Activated T-cell treated with anti-CD3 and anti-CD28 coated beads, Interleukin-2, amount 50 U/mL, for 4 hours (primary cell): Measurements from ENCODE around the gene SYT15B. TPM values are rescaled to one million over a fixed set of nuclear protein-coding genes. Genes with fewer than 3 reads are reported as not detected.
A peak's percentile ranks its signal among the peaks of the same experiment; 100 is the strongest.
"Not testable (repeated sequence)": the region's sequence is repeated elsewhere in the genome, so short reads cannot be mapped to it uniquely, and the experiment has no call there.

Experiments used
- ATAC-seq, 2 donors: fragments of 200-7000 bp; cut with Tn5 transposase; one replicate each; pipeline ENCODE4 v1.10.0; 2021
- DNase-seq: peaks from one replicate; pipeline ENCODE4 v3.0.0-alpha.2; 2020
- H3K27me3 Mint-ChIP-seq: one replicate; pipeline ENCODE4 v1.8.0; 2021; ENCODE audit warnings: low read depth, mixed read lengths
- H3K36me3 Mint-ChIP-seq: one replicate; pipeline ENCODE4 v1.8.0; 2022; ENCODE audit warnings: mixed read lengths; ENCODE audit not compliant: insufficient read depth
- H3K4me1 Mint-ChIP-seq: one replicate; pipeline ENCODE4 v1.8.0; 2021; ENCODE audit warnings: low read depth, mixed read lengths
- H3K4me3 Mint-ChIP-seq: one replicate; pipeline ENCODE4 v1.8.0; 2021; ENCODE audit warnings: mild to moderate bottlenecking, moderate library complexity, mixed read lengths
- H3K9me3 Mint-ChIP-seq: one replicate; pipeline ENCODE4 v1.8.0; 2021; ENCODE audit warnings: mixed read lengths
- total RNA-seq, 3 donors: library from RNA; stranded (reverse); gene quantifications; one replicate each; pipeline ENCODE4 v1.2.1, GENCODE V29; 2021

The SYT15B gene
- total RNA-seq, result under 1 TPM; 0.05 to 0.11 (median 0.11) TPM

GRCh38 chr10:47763554-47764175 lies at the start of gene SYT15B:
TSS of gene SYT15B (minus strand) at chr10:47763592. CDS start at chr10:47762640, 952 bp downstream.
- ATAC-seq, H3K36me3 Mint-ChIP-seq, DNase-seq, H3K4me3 Mint-ChIP-seq, H3K27me3 Mint-ChIP-seq, H3K4me1 Mint-ChIP-seq, H3K9me3 Mint-ChIP-seq: not testable (repeated sequence)

GRCh38 chr10:47779590-47779989 lies 16.2 kb upstream of the SYT15B start:
- ATAC-seq, H3K36me3 Mint-ChIP-seq, DNase-seq, H3K4me1 Mint-ChIP-seq, H3K27me3 Mint-ChIP-seq, H3K9me3 Mint-ChIP-seq, H3K4me3 Mint-ChIP-seq: not testable (repeated sequence)

GRCh38 chr10:47775361-47776231 lies 12.2 kb upstream of the SYT15B start:
- not testable (repeated sequence) for ATAC-seq, DNase-seq, H3K4me1 Mint-ChIP-seq, H3K36me3 Mint-ChIP-seq, H3K27me3 Mint-ChIP-seq, H3K9me3 Mint-ChIP-seq, H3K4me3 Mint-ChIP-seq

- not testable (repeated sequence) for H3K36me3 Mint-ChIP-seq
These were observed 7.4 kb upstream of the SYT15B start for GRCh38 chr10:47770745-47771144.

GRCh38 chr10:47768578-47769115 lies 5.3 kb upstream of the SYT15B start:
- not testable (repeated sequence) for H3K9me3 Mint-ChIP-seq, H3K27me3 Mint-ChIP-seq, DNase-seq, H3K4me3 Mint-ChIP-seq, ATAC-seq, H3K4me1 Mint-ChIP-seq, H3K36me3 Mint-ChIP-seq

More at GRCh38 chr10:47770745-47771144, 7.4 kb upstream of the SYT15B start:
- H3K4me3 Mint-ChIP-seq, H3K9me3 Mint-ChIP-seq, H3K27me3 Mint-ChIP-seq, ATAC-seq, DNase-seq, H3K4me1 Mint-ChIP-seq: not testable (repeated sequence)

- H3K4me3 Mint-ChIP-seq, H3K4me1 Mint-ChIP-seq, ATAC-seq, DNase-seq, H3K27me3 Mint-ChIP-seq, H3K36me3 Mint-ChIP-seq, H3K9me3 Mint-ChIP-seq: not testable (repeated sequence)
These were observed 4.7 kb upstream of the SYT15B start for GRCh38 chr10:47768085-47768484.

GRCh38 chr10:47767236-47767635 lies 3.8 kb upstream of the SYT15B start:
- not testable (repeated sequence) for H3K36me3 Mint-ChIP-seq, H3K27me3 Mint-ChIP-seq, H3K9me3 Mint-ChIP-seq, DNase-seq, H3K4me3 Mint-ChIP-seq, ATAC-seq, H3K4me1 Mint-ChIP-seq

GRCh38 chr10:47765232-47765631 lies 1.8 kb upstream of the SYT15B start:
- H3K9me3 Mint-ChIP-seq, H3K4me3 Mint-ChIP-seq, H3K27me3 Mint-ChIP-seq, DNase-seq, H3K4me1 Mint-ChIP-seq, ATAC-seq, H3K36me3 Mint-ChIP-seq: not testable (repeated sequence)

GRCh38 chr10:47762674-47763553 lies 478 bp downstream of the SYT15B start:
- H3K4me3 Mint-ChIP-seq, H3K27me3 Mint-ChIP-seq, DNase-seq, H3K9me3 Mint-ChIP-seq, H3K4me1 Mint-ChIP-seq, H3K36me3 Mint-ChIP-seq: not testable (repeated sequence)
- peak; percentile 25 to 27 for ATAC-seq

GRCh38 chr10:47758855-47759254 lies 4.5 kb downstream of the SYT15B start:
- H3K36me3 Mint-ChIP-seq, H3K4me1 Mint-ChIP-seq, DNase-seq, H3K9me3 Mint-ChIP-seq, H3K27me3 Mint-ChIP-seq, H3K4me3 Mint-ChIP-seq, ATAC-seq: not testable (repeated sequence)

GRCh38 chr10:47756169-47756568 lies 7.2 kb downstream of the SYT15B start:
- H3K4me3 Mint-ChIP-seq, ATAC-seq, H3K36me3 Mint-ChIP-seq, H3K9me3 Mint-ChIP-seq, DNase-seq, H3K27me3 Mint-ChIP-seq, H3K4me1 Mint-ChIP-seq: not testable (repeated sequence)

GRCh38 chr10:47753871-47754270 lies 9.5 kb downstream of the SYT15B start:
- H3K36me3 Mint-ChIP-seq, H3K9me3 Mint-ChIP-seq, ATAC-seq, H3K27me3 Mint-ChIP-seq, H3K4me1 Mint-ChIP-seq, H3K4me3 Mint-ChIP-seq, DNase-seq: not testable (repeated sequence)

GRCh38 chr10:47753176-47753575 lies 10.2 kb downstream of the SYT15B start:
- not testable (repeated sequence) for H3K4me1 Mint-ChIP-seq, H3K4me3 Mint-ChIP-seq, H3K27me3 Mint-ChIP-seq, ATAC-seq, H3K36me3 Mint-ChIP-seq, DNase-seq, H3K9me3 Mint-ChIP-seq

GRCh38 chr10:47751821-47752220 lies 11.6 kb downstream of the SYT15B start:
- H3K36me3 Mint-ChIP-seq, H3K9me3 Mint-ChIP-seq, ATAC-seq, H3K4me1 Mint-ChIP-seq, DNase-seq, H3K4me3 Mint-ChIP-seq, H3K27me3 Mint-ChIP-seq: not testable (repeated sequence)
